Activated CD4-positive, alpha-beta T cell treated with anti-CD3 and anti-CD28 coated beads, Interleukin-2, amount 10 ng/mL, durations not matched to agents 24 days and 14 days (primary cell): ENCODE results near the gene KIF20B. TPM values are rescaled to one million over a fixed set of nuclear protein-coding genes. Genes with fewer than 3 reads are reported as not detected.
"Not testable (repeated sequence)": the region's sequence is repeated elsewhere in the genome, so short reads cannot be mapped to it uniquely, and the experiment has no call there.

Experiments used
- DNase-seq: peaks from one replicate; pipeline ENCODE4 v3.0.0; 2022
- H3K27ac Mint-ChIP-seq: one replicate; pipeline ENCODE4 v1.8.0; 2022; ENCODE audit warnings: mild to moderate bottlenecking, mixed read lengths
- H3K27me3 Mint-ChIP-seq: one replicate; pipeline ENCODE4 v1.8.0; 2022; ENCODE audit warnings: mixed read lengths
- H3K36me3 Mint-ChIP-seq: one replicate; pipeline ENCODE4 v1.8.0; 2022; ENCODE audit warnings: low read depth, mild to moderate bottlenecking, mixed read lengths
- H3K4me1 Mint-ChIP-seq: one replicate; pipeline ENCODE4 v1.8.0; 2021; ENCODE audit warnings: mixed read lengths
- H3K4me3 Mint-ChIP-seq: one replicate; pipeline ENCODE4 v1.8.0; 2022; ENCODE audit warnings: mild to moderate bottlenecking, moderate library complexity, mixed read lengths
- H3K9me3 Mint-ChIP-seq: one replicate; pipeline ENCODE4 v1.8.0; 2021; ENCODE audit warnings: mixed read lengths
- intact Hi-C: fragments of 100-400 bp; cut with micrococcal nuclease; formaldehyde crosslinking; loops from one replicate; pipeline ENCODE4 v1.15.1; 2023
- total RNA-seq: library from RNA; stranded (reverse); gene quantifications from 2 replicates; pipeline ENCODE4 v1.2.3, GENCODE V29; 2022

KIF20B gene
- total RNA-seq, 1 donor from 2014 or later, result 55.6 TPM

DNA sequence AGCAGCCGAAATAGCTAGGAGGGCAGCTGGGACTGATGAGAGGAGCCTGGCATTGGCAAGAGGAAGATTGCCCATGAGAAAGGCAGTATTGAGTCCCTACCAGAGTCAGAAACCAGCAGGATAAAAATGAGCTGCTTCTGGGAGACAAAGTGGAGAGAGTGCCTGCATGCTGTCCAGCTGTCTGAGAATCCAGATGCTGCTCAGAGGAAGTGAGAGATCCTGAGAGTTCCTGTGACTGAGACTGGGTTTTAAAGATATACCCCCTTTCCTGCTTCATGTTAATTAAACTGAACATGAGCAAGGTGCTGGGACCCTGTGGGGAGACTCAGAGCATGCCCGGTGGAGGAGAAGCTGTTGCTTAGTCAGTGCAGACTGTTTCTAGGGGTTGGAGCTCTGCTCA lies 107.5 kb downstream of the KIF20B start:
- Mint-ChIP-seq H3K27ac (no peak overlapping the region), H3K4me1 (peaks cover 15% of the 10 kb centered on the region), H3K27me3 (peaks cover 33% of the 10 kb centered on the region), H3K9me3 (no peaks in the 10 kb centered on the region), H3K4me3 (no peak overlapping the region), H3K36me3 (no peaks in the 10 kb centered on the region)
- intact Hi-C loops, result no loop called here
- DNase-seq, result no peak

DNA sequence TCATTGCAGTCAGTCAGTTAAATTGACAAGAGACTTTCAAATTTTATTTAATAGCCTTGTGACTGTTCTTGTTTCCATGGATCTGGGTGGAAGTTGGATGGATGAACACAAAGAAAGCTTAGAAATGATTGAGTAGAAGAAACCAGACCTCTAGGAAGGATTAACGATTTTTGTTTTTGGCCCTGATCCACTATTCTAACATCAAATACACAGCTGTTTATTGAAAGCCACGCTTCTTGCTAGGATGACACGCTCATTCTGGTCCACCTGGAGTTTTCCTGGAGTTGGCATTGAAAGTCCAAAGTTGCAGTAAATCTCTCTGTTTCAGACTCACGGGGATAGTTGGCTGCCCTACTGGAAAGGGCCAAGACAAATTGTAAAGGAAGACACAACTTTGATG lies 108.4 kb downstream of the KIF20B start:
- H3K27ac Mint-ChIP-seq, result no peak overlapping the region
- H3K4me3 Mint-ChIP-seq, result no peak overlapping the region
- H3K36me3 Mint-ChIP-seq, result no peaks in the 10 kb centered on the region
- DNase-seq, result no peak
- H3K4me1 Mint-ChIP-seq, result peaks cover 14% of the 10 kb centered on the region
- intact Hi-C loops, result no loop called here
- H3K9me3 Mint-ChIP-seq, result no peaks in the 10 kb centered on the region
- peaks cover 31% of the 10 kb centered on the region for H3K27me3 Mint-ChIP-seq

DNA sequence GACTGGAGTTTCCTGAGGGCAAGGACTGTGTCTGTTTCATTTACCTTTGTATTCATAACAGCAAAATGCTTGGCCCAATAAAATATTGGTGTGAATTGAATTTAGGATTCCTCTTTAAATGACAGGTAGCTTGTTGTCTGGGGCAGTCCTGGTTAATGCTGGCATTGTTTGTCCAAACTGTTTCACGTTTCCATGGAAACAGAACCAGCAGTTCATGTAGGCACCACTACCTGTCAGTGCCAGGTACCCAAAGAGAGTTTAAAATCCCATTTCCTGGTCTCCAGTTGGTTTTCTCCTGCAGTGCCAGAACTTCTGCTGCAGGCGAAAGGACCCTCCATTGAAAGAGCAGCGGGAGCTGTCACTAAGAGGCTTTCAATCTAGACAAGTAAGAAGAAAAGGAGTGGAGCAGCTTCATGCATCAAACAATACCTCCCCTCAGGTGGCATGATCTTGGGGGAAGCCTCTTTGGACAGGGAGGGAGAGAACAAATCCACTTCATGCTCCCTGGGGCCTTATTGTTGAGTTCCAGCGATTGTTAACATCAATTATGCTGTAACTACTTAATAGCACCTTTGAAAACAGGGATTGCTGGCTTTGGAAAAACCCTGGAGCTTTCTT lies 109.6 kb downstream of the KIF20B start:
- Mint-ChIP-seq H3K36me3 (no peaks in the 10 kb centered on the region), H3K27me3 (peaks cover 31% of the 10 kb centered on the region), H3K4me3 (no peak overlapping the region), H3K9me3 (no peaks in the 10 kb centered on the region), H3K4me1 (peaks cover 5% of the 10 kb centered on the region), H3K27ac (no peak overlapping the region)
- intact Hi-C loops, result no loop called here
- DNase-seq, result no peak

DNA sequence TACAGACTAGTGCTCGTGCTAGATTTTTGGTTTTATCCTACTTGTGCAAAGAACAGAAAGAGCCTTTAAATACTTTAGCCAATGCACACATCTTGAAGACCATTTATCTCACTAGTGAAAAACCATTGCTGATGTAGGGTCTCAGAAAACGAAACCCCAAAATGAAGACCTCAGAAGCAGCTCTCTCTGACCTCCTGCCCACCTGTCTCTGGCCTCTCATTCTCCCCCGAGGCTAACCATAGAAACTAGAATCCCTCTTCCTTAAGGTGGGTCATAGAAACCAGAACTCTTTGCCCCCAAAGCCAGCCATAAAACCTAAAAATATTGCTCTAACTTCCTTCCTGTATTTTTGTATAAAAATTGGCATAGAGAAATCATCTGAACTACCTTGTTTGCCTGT lies 112.2 kb downstream of the KIF20B start:
- DNase-seq, result no peak
- Mint-ChIP-seq H3K27ac (no peak overlapping the region), H3K4me1 (no peaks in the 10 kb centered on the region), H3K36me3 (no peaks in the 10 kb centered on the region), H3K27me3 (peaks cover 27% of the 10 kb centered on the region), H3K9me3 (peaks cover 8% of the 10 kb centered on the region), H3K4me3 (no peak overlapping the region)
- intact Hi-C loops, result no loop called here

DNA sequence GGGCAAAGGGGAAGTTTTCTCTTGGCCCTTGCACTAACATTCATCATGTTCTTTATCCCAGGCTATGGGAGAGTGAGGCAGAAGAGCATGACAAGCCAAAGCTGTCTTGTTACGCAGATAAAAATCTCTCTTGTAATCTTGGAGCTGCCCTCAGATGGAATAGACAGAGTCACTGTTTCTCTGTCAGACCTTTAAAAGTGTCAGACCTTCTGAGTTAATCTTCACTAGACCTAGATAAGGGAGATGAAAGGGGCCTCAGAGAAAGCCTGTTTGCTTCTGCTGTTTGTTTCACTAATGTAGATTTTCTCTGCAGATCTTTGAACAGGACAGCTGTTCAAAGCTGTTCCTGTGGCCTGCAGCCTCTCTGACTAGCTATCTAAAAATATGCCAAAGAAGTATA lies 112.9 kb downstream of the KIF20B start:
- Mint-ChIP-seq H3K36me3 (no peaks in the 10 kb centered on the region), H3K4me1 (no peaks in the 10 kb centered on the region), H3K27me3 (peaks cover 21% of the 10 kb centered on the region), H3K27ac (no peak overlapping the region), H3K4me3 (no peak overlapping the region), H3K9me3 (peaks cover 8% of the 10 kb centered on the region)
- no peak for DNase-seq
- intact Hi-C loops, result no loop called here

DNA sequence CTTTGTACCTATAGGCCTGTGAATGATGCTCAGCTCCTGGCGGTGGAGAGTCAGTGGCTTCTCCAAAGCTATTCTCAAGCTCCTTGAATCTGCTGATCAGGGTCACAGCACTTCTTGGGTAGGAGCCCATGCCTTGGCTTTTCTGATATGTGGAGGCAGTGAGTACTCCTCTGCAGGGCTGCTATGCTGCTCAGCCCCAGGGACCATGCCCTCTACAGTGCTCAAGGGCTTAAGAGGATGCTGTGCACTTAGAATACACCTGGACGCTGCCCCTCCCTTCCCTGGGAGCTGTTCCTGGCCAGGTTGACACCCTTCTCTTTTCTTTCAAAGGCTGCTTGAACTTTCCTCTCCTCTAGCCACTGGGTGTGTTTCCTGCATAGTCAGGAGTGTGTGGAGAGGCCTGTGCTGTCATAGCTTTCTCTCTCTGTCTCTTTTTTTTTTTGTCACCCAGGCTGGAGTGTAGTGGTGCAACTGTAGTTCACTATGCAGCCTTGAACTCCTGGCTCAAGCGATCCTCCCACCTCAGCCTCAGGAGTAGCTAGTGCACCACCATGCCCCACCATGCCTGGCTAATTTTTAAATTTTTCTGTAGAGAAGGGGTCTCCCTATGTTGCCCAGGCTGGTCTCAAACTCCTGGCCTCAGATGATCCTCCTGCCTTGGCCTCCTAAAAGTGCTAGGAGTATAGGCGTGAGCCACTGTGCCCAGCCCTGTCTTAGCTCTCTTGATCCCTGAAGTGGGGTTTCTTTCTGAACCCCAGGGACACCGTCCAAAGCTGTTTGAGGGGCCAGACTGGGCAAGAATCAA lies 113.9 kb downstream of the KIF20B start:
- H3K4me1 Mint-ChIP-seq, result no peaks in the 10 kb centered on the region
- no peak for DNase-seq
- no peak overlapping the region for H3K4me3 Mint-ChIP-seq
- peaks cover 15% of the 10 kb centered on the region for H3K27me3 Mint-ChIP-seq
- intact Hi-C loops, result no loop called here
- no peaks in the 10 kb centered on the region for H3K36me3 Mint-ChIP-seq
- H3K27ac Mint-ChIP-seq, result no peak overlapping the region
- peaks cover 8% of the 10 kb centered on the region for H3K9me3 Mint-ChIP-seq

DNA sequence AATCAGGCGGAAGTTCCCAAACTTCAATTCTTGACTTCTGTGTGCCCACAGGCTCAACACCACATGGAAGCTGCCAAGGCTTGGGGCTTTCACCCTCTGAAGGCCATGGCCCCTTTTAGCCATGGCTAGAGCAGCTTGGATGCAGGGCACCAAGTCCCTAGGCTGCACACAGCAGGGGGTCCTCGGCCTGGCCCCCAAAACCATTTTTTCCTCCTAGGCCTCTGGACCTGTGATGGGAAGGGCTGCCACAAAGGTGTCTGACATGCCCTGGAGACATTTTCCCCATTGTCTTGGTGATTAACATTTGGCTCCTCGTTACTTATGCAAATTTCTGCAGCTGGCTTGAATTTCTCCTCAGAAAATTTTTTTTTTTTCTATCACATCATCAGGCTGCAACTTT lies 117.6 kb downstream of the KIF20B start:
- H3K4me3 Mint-ChIP-seq, H3K9me3 Mint-ChIP-seq, H3K36me3 Mint-ChIP-seq, H3K4me1 Mint-ChIP-seq, H3K27me3 Mint-ChIP-seq, DNase-seq, H3K27ac Mint-ChIP-seq, intact Hi-C loops: not testable (repeated sequence)

Other genes starting within 250 kb of the KIF20B start
- not detected in 2 replicates for gene SLC16A12, start 166.0 kb upstream of the KIF20B start, total RNA-seq
- gene PANK1, start 56.3 kb upstream of the KIF20B start, total RNA-seq, result 4.8 and 4.9 TPM in 2 replicates